Stimulated activated CD8-positive, alpha-beta memory T cell treated with anti-CD3 and anti-CD28 coated beads, Interleukin-7, amount 100 ng/mL, for 1 hour (primary cell): Measurements from ENCODE around the gene STEAP3.
"Not testable (repeated sequence)": the region's sequence is repeated elsewhere in the genome, so short reads cannot be mapped to it uniquely, and the experiment has no call there.

Experiments
- DNase-seq, 2 donors: peaks; one replicate each; pipeline ENCODE4 v3.0.0-alpha.2; 2020; ENCODE audit warnings: low read depth in 2 of 2

STEAP3 gene

DNA sequence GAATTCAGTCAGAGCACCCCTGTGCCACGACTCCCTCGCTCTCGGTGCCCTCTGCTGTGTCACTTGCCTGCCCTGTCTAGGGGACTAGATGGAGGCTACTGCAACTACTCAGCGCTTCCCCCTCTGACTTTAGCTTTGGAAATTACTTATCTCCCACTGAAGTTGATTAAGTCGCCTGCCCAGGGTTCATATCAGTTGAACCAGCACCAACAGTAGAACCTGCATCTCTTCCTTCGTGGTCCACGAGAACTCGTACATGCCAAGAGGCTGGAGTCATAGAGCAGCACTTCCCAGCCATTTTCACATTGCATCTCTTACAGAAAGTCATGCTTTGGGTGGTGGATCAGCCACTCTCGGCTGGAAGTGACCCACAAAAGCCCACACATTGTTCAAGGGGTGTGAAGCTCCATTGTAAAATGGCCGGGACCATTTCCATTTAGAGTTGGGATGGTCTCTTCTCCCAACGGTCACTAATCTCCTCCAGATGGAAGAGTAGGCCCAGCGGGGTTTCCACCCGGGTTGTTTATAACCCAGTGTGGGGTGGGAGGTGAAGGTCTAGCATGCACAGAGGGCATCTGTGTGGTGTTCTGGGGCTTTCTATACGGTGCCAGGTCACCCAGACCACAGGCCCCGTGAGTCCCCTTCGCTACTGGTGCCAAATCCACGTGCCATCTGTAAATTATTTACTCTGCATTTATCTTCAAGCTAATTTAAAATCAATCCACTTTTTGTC, 38.0 kb downstream of the STEAP3 start:
- DNase-seq: no peak

GRCh38 chr2:119263025-119263424, 39.4 kb downstream of the STEAP3 start:
- DNase-seq: no peak

- DNase-seq: no peak
Observed at GRCh38 chr2:119263656-119264055, 40.0 kb downstream of the STEAP3 start.

GRCh38 chr2:119264781-119265692, 41.4 kb downstream of the STEAP3 start:
- DNase-seq: no peak

- DNase-seq: no peak
Observed at GRCh38 chr2:119265693-119266066, 42.0 kb downstream of the STEAP3 start.

- DNase-seq: no peak
Observed at GRCh38 chr2:119266091-119266589, 42.5 kb downstream of the STEAP3 start.

- DNase-seq: no peak
Observed at GRCh38 chr2:119267604-119268003, 44.0 kb downstream of the STEAP3 start.

- DNase-seq: no peak
Observed at GRCh38 chr2:119276864-119277263, 53.2 kb downstream of the STEAP3 start.

DNA sequence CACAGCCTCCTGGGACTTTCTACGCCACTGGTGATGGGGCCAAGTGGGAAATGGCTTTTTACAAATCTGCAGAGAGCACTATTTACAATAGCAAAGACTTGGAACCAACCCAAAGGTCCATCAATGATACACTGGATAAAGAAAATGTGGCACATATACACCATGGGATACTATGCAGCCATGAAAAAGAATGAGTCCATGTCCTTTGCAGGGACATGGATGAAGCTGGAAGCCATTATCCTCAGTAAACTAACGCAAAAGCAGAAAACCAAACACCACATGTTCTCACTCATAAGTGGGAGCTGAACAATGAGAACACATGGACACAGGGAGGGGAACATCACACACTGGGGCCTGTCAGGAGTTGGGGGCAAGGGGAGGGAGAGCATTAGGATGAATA, 54.8 kb downstream of the STEAP3 start:
- DNase-seq: not testable (repeated sequence)

DNA sequence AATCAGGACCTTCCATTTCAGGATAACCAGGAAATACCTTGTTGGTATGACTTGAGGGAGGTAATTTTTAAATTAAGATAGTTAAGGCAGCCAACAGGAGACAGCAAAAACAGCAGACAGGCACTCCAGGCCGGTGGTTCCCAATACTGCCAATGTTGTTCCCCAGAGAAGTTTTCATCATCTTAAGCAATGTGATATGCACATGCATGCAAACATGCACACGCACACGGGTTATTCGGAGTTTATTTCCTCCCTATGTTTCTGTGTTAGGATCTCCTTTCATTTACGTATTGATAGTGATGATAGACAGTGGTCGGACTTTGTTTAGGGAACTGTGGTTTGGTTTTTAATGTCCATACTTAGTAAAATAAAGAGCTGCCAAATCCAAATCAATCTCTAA, 55.3 kb downstream of the STEAP3 start:
- no peak for DNase-seq

- no peak for DNase-seq
Observed at GRCh38 chr2:119279666-119280065, 56.0 kb downstream of the STEAP3 start.

DNA sequence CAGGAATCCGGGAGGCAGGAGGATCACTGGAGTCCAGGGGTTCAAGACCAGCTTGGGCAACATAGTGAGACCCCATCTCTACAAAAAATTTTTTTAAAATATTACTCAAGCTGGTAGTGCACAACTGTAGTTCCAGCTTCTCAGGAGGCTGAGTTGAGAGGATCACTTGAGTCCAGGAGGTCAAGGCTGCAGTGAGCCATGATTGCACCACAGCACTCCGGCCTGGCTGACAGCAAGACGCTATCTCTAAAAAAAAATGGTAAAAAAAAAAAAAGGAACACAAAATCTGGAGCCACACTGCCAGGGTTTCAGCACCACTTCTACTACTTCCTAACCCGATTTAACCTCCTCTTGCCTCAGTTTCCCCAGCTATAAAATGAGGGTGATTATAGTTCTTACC, 57.0 kb downstream of the STEAP3 start:
- no peak for DNase-seq

- no peak for DNase-seq
Observed at GRCh38 chr2:119282146-119282995, 58.7 kb downstream of the STEAP3 start.

- no peak for DNase-seq
Observed at GRCh38 chr2:119282996-119283511, 59.4 kb downstream of the STEAP3 start.

DNA sequence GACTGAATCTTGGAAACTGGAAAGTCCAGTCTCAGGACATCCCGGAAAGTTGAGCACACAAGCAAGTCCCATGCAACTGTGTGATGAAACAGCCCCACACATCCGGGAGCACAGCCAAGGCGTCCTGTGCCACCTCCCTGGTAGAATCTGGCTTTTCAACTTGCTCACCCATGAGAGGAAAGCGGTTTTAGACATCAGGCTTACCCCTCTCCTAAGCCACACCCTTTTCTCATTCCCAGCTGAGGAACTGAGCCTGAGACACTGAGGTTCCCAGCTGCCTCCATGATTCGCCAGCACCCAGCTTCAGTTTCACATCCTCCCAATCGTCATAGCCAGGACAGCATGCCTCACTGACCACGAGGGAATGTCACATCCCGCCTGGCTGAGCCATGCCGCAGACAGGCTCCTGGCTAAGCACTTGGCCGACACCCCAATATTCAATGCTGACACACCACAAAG, 60.3 kb downstream of the STEAP3 start:
- DNase-seq: no peak

DNA sequence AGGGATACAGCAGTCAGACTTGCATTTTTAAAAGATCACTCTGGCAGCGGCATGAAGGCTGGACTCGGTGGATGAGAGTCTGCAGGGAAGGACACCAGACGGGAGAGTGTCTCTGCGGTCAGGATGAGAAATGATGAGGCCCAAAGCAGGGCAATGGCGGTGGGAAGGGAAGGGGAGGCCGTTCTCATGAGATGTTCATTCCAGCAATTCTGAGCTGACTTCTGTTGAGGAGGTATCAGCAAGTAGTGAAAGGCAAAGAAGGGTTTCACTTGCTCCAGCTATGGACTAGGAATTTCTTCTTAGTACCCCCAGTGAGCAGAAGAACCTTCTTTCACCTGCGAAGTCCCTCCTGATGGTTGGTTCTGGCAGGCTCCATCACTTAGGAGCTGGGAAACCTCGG, 63.0 kb downstream of the STEAP3 start:
- no peak for DNase-seq

DNA sequence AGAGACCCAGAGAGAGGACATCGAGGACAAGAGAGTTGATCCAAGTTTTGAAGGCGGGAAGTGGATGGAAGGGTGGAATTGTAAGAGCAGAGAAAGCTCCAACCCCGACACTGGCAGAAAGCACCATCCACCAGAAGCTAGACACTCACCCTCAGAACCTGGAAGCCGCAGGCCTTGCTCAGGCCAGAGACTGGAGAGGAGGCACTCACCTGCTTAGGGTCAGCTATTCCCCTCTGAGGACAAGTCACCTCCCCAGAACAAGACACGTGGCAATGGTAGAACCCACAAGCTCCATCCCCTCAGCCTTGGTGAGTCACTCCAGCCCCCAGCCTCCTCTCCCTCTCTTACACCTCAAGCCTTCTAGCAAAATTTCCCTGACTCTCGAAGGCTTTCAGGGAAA, 64.9 kb downstream of the STEAP3 start:
- no peak for DNase-seq

DNA sequence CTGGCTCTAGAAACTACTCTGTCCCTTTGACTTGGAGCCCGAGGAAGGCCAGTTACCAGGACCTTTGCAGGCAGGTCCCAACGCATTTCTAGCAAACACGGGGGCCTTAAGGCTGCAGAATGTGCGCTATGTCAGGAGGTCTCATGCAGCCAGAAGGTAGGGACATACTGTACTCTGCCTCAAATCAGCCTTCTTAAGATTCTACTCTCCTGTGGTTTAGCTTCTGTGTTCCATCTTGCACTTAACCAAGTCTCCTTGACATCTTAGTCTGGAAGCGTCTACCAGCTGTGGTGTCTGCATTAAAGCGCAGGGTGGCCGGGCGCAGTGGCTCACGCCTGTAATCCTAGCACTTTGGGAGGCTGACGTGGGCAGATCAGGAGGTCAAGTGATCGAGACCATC, 65.5 kb downstream of the STEAP3 start:
- DNase-seq: no peak

DNA sequence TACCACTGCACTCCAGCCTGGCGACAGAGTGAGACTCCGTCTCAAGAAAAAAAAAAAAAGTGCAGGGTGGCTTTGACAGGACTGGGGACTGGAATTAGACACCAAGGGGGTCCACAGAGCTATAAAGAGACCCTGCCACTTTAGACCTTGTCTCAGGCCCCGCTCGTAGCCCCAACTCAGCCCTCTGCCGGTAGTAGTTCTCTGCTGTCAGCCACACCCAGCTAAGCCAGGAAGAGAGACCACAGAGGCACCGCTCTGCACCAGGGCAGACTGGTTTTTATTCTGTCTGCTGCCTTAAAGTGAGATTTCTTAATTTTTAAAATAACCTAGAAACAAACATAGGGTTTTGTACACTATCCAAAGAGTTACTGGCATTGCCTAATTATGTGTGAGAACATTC, 66.0 kb downstream of the STEAP3 start:
- DNase-seq: no peak

DNA sequence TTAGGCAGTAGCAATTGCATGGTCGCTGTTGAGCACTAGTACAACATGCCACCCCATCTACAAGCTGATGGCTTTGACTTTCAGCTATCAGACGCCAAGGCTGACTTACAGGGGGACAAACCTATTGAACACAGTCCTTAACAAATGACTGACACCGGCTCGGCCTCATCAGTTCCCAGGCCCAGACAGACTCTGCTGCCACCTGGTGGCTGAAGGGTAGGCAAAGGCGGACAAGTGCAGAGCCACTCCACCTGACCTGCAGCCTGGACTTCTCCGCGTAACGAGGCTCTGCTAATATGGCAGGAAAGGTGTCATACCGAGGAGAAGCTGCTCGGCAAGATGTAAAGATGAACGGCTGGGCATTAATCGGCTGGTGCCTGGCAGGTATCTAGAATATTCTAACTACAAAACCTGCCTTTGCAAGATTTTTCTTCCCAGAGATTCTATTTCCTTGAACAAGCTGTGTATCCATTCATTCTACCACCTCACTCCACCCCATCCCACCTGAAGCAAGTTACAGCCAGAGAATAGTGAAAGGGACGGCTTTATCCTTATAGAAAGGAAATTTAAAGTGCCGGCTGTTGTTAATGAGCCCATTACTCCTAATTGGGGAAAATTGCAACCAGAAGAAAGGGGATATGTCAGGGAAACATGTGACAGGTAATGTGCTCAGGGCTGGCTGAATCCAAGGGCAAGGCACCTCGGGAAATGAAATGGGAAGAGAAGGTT, 67.4 kb downstream of the STEAP3 start:
- peak; percentile 33 to 41 for DNase-seq

- DNase-seq: no peak
Observed at GRCh38 chr2:119291588-119292167, 68.0 kb downstream of the STEAP3 start.
